Endothelial cell of umbilical vein (primary cell): ENCODE results near the gene ZNF92. TPM values are rescaled to one million over a fixed set of nuclear protein-coding genes. Genes with fewer than 3 reads are reported as not detected.

Experiments
- BruUV-seq: library from RNA; stranded (reverse); fragments of 400-500 nt; replicated peaks from 2 replicates; lab custom pipeline; 2021; lab: Mats Ljungman, UMichigan
- CTCF ChIA-PET: fragments of 300-600, 350-600 bp; sonication (Branson Sonifier 250); formaldehyde crosslinking; loops from one replicate; lab custom pipeline; 2021; ENCODE audit warnings: antibody characterized with exemption, inconsistent platforms; lab: Charles Lee
- POLR2A ChIA-PET: fragments of 300-600, 350-600 bp; sonication (Branson Sonifier 250); formaldehyde crosslinking; loops from one replicate; lab custom pipeline; 2021; ENCODE audit warnings: antibody characterized with exemption, inconsistent platforms; lab: Charles Lee
- DNase-seq: peaks from one replicate; pipeline ENCODE4 v3.0.0-alpha.2; 2011; ENCODE audit warnings: low read depth, low spot score
- FAIRE-seq: peaks from 2 replicates; lab custom pipeline; 2011; peaks lifted over from hg19 to GRCh38; lab: Jason Lieb, UNC
- H2AFZ ChIP-seq: 2 replicates; pipeline ENCODE4 v1.6.0; 2012; ENCODE audit warnings: low read depth, low read length, control low read depth, inconsistent platforms
- H3K27ac ChIP-seq: 2 replicates; pipeline ENCODE4 v1.5.1; 2011; ENCODE audit warnings: low read depth, mild to moderate bottlenecking, control low read depth, low read length, moderate library complexity; ENCODE audit not compliant: insufficient read depth
- H3K27me3 ChIP-seq, 2 experiments: 2 replicates each; pipeline versions ENCODE4 v1.6.0 to v1.6.1; 2011; ENCODE audit warnings: low read length in 2 of 2, mixed read lengths in 1 of 2; ENCODE audit not compliant: control insufficient read depth in 2 of 2, insufficient read depth in 2 of 2
- H3K36me3 ChIP-seq, 2 experiments: 2 replicates in 1 of 2; 3 replicates in 1 of 2; pipeline ENCODE4 v1.5.1; 2011; ENCODE audit warnings: low read length in 2 of 2, mild to moderate bottlenecking in 1 of 2, moderate library complexity in 1 of 2; ENCODE audit not compliant: control insufficient read depth in 2 of 2, insufficient read depth in 2 of 2; ENCODE audit errors: extremely low read depth in 1 of 2
- H3K4me1 ChIP-seq: 3 replicates; pipeline ENCODE4 v1.5.1; 2011; ENCODE audit warnings: mild to moderate bottlenecking, low read length; ENCODE audit not compliant: control insufficient read depth, insufficient read depth; ENCODE audit errors: extremely low read depth
- H3K4me2 ChIP-seq: 2 replicates; pipeline ENCODE4 v1.6.1; 2011; ENCODE audit warnings: low read length, control low read depth, mixed read lengths; ENCODE audit not compliant: insufficient read depth
- H3K4me3 ChIP-seq, 3 experiments: fragments of 200-600 bp in 1 of 3; sonication (generic), shearing (Covaris generic) in 1 of 3; replicated peaks in 1 of 3; 2 replicates each; pipeline ENCODE4 v1.5.1; 2011 to 2016; ENCODE audit warnings: control low read depth in 3 of 3, low read length in 3 of 3, mild to moderate bottlenecking in 2 of 3, inconsistent platforms in 1 of 3, low read depth in 1 of 3, moderate library complexity in 1 of 3; ENCODE audit not compliant: insufficient read depth in 1 of 3
- H3K79me2 ChIP-seq: 2 replicates; pipeline ENCODE4 v1.6.0; 2012; ENCODE audit warnings: low read length, inconsistent platforms; ENCODE audit not compliant: control insufficient read depth, insufficient read depth
- H3K9ac ChIP-seq: replicated peaks from 2 replicates; pipeline ENCODE3; 2011; ENCODE audit warnings: low read length, control low read depth; ENCODE audit not compliant: insufficient read depth; ENCODE audit errors: extremely low read depth
- H3K9me1 ChIP-seq: replicated peaks from 3 replicates; pipeline ENCODE4 v1.6.0; 2011; ENCODE audit warnings: mild to moderate bottlenecking, low read length; ENCODE audit not compliant: control insufficient read depth, insufficient read depth; ENCODE audit errors: extremely low read depth
- H3K9me3 ChIP-seq: replicated peaks from 2 replicates; pipeline ENCODE4 v1.5.1; 2012; ENCODE audit warnings: low read length, inconsistent platforms; ENCODE audit not compliant: control insufficient read depth, insufficient read depth
- H4K20me1 ChIP-seq: replicated peaks from 2 replicates; pipeline ENCODE3; 2011; ENCODE audit warnings: mild to moderate bottlenecking, low read length; ENCODE audit not compliant: control insufficient read depth, insufficient read depth; ENCODE audit errors: extremely low read depth
- EZH2 ChIP-seq: IDR thresholded peaks from 2 replicates; pipeline ENCODE4 v1.6.1; 2012; ENCODE audit warnings: borderline replicate concordance, low read depth, mild to moderate bottlenecking, moderate library complexity, low read length, inconsistent platforms; ENCODE audit not compliant: severe bottlenecking
- GATA2 ChIP-seq: IDR thresholded peaks from 2 replicates; pipeline ENCODE4 v1.7.0; 2011; ENCODE audit warnings: low read depth, mild to moderate bottlenecking, moderate library complexity, mixed read lengths, low read length; ENCODE audit not compliant: insufficient read length, insufficient read depth
- JUN ChIP-seq: IDR thresholded peaks from 2 replicates; pipeline ENCODE4 v1.6.1; 2011; ENCODE audit warnings: borderline replicate concordance, low read depth; ENCODE audit not compliant: insufficient read length, insufficient read depth
- POLR2A ChIP-seq: IDR thresholded peaks from 2 replicates; pipeline ENCODE4 v1.6.1; 2012; ENCODE audit warnings: low read depth, mild to moderate bottlenecking, control low read depth, low read length
- POLR2AphosphoS5 ChIP-seq: IDR thresholded peaks from 2 replicates; pipeline ENCODE4 v1.6.1; 2012; ENCODE audit warnings: low read depth, mild to moderate bottlenecking, control low read depth, low read length, moderate library complexity; ENCODE audit not compliant: insufficient read depth
- dilution Hi-C: fragments of 300-500 bp; cut with MboI; formaldehyde crosslinking; loops from one replicate; pipeline ENCODE4 v1.15.0; 2019; ENCODE audit warnings: low sequenced_read_pairs; ENCODE audit not compliant: extremely low pct_ligation_motif_present
- intact Hi-C: fragments of 100-400 bp; cut with micrococcal nuclease; formaldehyde crosslinking; loops from one replicate; pipeline ENCODE4 v1.10.0; 2022
- polyA plus RNA-seq, 4 experiments: library from polyadenylated mRNA; depleted of rRNA in 3 of 4; stranded (reverse) in 3 of 4; unstranded in 1 of 4; fragments of >200 nt; gene quantifications; 2 replicates each; pipeline versions ENCODE4 v1.2.1 to v1.2.3, GENCODE V29; 2011 to 2012; ENCODE audit warnings: missing spikeins in 1 of 4
- total RNA-seq: library from RNA; stranded (reverse); gene quantifications from 2 replicates; pipeline ENCODE4 v1.2.3, GENCODE V29; 2021
- TF ChIP-seq, protein P1 (sequence below), 2 donors: IDR thresholded peaks; 1 replicate in 1 of 2; 2 replicates in 1 of 2; pipeline ENCODE4 v1.5.1; 2011; ENCODE audit warnings: low read length in 2 of 2, mild to moderate bottlenecking in 2 of 2, moderate library complexity in 2 of 2, control low read depth in 1 of 2, inconsistent platforms in 1 of 2, low read depth in 1 of 2; ENCODE audit not compliant: insufficient read depth in 1 of 2; ENCODE audit errors: extremely low read depth in 1 of 2

ZNF92 gene
- total and polyA plus RNA-seq, 2 donors (not counting 3 experiments of a cell fraction or from before 2014, with no cell fraction given), result 0.90 to 8.9 TPM

DNA sequence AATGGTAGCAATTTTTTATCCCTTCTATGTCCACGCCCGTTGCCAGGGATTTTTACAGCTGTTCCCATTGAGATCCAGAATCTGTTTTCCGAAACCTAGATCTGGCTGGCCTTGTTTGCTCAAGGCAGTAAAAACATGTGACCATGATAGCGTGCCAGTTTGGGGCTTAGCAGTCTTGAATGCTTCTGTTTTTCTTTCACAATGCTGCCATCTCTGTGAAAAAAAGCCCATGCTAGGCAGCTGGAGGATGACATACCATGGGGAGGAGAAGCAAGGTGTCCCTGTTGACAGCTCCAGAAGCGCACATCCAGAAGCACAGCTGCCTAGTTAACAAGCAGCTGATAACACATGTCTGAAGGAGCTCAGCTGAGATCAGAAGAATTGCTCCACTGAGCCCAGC, 2.2 kb upstream of the ZNF92 start:
- intact Hi-C loops (loop anchor here (5.0 kb wide), 1 partner anchor 289 kb away; no protein-coding TSS in a partner anchor), dilution Hi-C loops (no loop called here)
- Histone ChIP-seq H2AFZ (no peak overlapping the region), H3K4me1 (peaks cover 8% of the 10 kb centered on the region), H3K36me3 (peaks cover 0 to under 1% of the 10 kb centered on the region in 2 experiments), H3K79me2 (peaks cover 25% of the 10 kb centered on the region), H3K27ac (no peak overlapping the region), H3K9me1 (no peaks in the 10 kb centered on the region), H3K4me2 (no peak overlapping the region), H4K20me1 (no peaks in the 10 kb centered on the region), H3K4me3 (no peak overlapping the region), H3K9me3 (no peaks in the 10 kb centered on the region), H3K9ac (no peak overlapping the region), H3K27me3 (no peaks in the 10 kb centered on the region)
- no peak for FAIRE-seq
- DNase-seq, result no peak
- POLR2A ChIA-PET, result interaction anchor here (0.7 kb wide), 1 partner anchor 511 kb away, joined by 3 read pairs; no protein-coding TSS in a partner anchor
- CTCF ChIA-PET, result interaction anchor here (1.4 kb wide), 1 partner anchor 11 kb away, joined by 3 read pairs; no protein-coding TSS in a partner anchor
- BruUV-seq, result no TSS peak
- no peak for TF ChIP-seq POLR2A
- TF ChIP-seq, protein P1, sequence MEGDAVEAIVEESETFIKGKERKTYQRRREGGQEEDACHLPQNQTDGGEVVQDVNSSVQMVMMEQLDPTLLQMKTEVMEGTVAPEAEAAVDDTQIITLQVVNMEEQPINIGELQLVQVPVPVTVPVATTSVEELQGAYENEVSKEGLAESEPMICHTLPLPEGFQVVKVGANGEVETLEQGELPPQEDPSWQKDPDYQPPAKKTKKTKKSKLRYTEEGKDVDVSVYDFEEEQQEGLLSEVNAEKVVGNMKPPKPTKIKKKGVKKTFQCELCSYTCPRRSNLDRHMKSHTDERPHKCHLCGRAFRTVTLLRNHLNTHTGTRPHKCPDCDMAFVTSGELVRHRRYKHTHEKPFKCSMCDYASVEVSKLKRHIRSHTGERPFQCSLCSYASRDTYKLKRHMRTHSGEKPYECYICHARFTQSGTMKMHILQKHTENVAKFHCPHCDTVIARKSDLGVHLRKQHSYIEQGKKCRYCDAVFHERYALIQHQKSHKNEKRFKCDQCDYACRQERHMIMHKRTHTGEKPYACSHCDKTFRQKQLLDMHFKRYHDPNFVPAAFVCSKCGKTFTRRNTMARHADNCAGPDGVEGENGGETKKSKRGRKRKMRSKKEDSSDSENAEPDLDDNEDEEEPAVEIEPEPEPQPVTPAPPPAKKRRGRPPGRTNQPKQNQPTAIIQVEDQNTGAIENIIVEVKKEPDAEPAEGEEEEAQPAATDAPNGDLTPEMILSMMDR (IDR thresholded peaks at IDR 0.05; ENCODE audit: extremely low read depth in 1 of 2, insufficient read depth in 1 of 2, low read depth in 1 of 2, low read length in 2 of 2), result no peak
- no peak for TF ChIP-seq GATA2
- TF ChIP-seq EZH2, result no peak
- no peak for TF ChIP-seq JUN
- TF ChIP-seq POLR2AphosphoS5, result no peak
